Measurements from ENCODE around the gene DCDC1.

DCDC1 gene

DNA sequence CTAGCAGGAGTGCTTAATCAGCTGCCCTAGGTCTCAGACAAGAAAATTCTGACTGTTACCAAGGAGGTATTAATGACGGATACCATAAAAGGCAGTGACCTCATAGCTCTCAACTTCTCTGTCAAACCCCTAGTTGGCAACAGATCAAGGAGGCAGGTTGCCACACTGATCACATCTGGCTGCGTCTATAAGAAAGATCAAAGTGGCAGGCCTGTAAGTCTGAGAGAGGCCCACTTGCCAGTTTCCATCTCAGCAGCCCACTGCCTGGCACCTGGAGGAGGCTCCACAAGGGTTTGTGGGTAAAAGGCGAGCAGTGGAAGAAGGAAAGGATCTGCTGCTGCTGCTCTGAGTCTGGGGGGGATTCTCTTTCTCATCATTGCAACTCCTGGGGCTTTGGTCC lies 543.8 kb downstream of the DCDC1 start:
- DNase-seq, result no peak

DNA sequence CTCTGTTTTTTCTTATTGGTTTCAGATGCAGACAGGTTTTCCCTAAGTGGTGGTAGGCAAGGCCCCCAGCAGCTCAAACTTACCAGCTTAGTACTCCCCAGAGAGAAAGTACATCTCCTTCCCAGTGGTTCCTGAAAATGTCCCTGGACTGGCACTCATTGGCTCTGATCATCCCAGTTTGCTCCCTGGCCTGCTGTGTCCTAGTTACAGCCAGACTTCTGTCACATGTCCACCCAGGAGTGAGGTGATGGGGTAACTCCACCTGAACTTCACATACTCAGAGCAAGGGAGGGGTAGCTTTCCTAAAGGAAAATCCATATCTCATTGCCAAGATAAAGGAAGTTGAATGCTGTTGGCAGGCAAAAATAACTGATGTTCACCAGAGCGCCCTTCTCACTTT lies 546.4 kb downstream of the DCDC1 start:
- no peak for DNase-seq

DNA sequence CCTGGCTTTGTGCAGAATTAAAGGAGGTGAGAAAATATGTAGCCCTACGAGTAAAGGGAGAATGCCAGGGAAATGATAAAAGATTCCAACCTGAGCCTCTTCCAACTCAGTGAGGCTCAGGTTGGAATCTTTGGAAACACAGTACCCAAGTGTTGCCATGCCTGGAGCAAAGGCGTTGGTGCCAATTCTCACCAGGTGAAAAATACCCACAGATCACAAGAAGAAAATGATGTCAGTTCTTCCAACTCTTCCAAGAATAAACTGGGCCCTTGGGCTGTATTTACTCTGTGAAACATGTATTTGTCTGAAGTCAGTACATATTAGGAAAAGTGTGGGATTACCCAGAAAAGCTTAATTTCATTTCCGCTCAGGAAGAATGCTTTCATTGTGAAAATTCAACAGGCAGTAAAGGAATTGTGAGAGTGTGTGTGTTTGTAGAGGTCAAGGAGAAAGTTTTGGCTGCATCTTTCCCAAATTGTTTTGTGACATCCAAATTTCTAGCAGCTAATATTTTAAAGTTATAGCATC lies 548.0 kb downstream of the DCDC1 start:
- DNase-seq, result no peak

DNA sequence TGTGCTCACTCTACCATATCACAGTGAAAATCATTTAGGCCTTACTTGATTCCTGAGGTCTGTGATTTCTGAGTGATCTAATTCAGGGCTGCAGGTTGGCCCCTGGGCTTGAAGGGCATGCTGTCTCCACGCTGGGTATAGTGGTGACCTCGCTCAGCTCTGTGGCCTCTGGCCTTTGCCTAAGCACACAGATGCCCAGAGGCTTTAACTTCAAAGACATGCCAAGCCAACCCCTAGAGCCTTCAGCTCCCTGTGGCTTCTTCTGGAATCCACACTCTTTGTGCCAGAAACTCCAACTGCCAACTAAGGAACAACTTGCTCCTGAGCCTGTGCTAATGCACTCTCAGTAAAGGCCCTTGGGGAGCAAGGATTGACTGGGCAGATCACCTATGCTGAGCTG lies 550.8 kb downstream of the DCDC1 start:
- no peak for DNase-seq

DNA sequence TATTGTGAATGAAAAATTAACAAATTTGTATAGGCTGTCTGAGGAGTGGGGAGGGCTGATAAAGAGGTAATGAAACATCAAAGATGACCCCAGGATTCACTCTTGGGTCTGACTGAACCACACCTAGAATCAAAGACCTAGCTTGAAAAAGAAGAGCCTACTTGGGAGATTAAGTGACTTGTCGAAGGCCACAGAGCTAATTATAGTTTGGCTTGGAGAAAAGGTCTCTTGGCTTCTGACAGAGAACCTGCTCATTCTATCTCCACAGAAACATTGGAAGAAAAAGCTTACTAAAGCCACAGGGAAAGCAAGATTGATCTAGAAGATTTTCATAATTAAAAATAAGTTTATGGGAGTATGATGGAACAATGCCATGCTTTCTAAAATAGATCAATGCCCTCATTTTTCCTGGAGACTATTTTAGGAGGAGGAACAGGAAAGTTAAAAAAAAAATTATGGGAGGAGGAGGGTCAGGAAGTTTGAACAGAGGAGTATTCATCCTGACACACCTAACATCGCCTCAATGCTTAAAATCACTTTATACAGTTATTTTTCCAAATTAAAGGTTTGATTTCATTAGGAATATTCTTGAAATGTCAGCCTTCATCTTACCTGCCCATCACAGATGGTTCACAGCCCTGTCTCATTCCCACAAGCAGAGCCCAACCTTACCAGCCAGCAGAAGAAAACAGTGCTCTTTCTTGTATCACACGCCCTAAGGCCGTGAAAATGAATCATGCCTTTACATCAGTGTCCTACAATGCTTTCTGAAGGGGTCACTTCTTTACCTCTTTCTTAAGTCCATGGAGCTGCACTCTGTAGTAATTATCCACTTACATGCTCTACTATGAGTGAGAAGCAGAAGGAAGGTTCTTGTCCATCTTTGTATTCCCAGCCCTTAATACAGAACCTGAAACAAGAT lies 552.3 kb downstream of the DCDC1 start:
- DNase-seq, result no peak

DNA sequence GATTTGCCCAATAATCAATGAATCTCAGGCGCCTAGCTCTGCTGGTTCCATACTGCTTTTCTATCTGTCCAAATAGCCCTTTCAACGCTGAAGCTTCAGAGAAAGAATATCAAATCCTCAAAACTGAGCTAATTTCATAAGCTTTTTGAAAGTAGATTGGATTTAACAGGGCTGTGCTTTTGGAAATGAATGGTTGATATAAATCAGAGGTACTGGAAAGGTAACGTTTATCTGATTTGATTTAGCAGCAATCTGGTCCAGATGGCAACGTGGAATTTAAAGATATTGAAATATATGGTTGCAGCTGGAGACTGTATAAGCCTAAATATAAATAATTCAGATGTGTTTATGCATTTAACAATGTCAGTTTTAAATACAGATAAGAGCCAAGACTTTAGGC lies 553.9 kb downstream of the DCDC1 start:
- DNase-seq, result no peak

DNA sequence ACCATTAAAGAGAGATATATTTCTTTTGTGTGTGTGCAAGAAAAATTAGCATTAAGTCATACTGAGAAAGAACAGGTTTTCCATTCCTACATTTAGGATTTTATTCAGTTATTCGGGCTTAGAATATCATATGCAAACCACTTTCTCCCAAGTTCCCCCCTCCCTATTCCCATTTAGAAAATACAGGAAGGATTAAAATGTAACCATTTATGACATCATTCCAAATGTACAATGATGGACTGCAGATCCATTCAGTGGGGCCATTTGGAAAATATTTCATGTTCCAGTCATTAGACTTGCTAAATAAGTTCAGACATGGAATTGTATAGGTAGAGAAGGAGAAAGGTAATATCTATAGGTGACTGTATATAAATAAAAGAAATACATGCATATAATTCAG lies 554.8 kb downstream of the DCDC1 start:
- no peak for DNase-seq

Data from CD4-positive, alpha-beta T cell treated with Interleukin-1 beta for 1 hour (primary cell).